ENCODE measurements around the gene RHOBTB3.

RHOBTB3 gene

DNA sequence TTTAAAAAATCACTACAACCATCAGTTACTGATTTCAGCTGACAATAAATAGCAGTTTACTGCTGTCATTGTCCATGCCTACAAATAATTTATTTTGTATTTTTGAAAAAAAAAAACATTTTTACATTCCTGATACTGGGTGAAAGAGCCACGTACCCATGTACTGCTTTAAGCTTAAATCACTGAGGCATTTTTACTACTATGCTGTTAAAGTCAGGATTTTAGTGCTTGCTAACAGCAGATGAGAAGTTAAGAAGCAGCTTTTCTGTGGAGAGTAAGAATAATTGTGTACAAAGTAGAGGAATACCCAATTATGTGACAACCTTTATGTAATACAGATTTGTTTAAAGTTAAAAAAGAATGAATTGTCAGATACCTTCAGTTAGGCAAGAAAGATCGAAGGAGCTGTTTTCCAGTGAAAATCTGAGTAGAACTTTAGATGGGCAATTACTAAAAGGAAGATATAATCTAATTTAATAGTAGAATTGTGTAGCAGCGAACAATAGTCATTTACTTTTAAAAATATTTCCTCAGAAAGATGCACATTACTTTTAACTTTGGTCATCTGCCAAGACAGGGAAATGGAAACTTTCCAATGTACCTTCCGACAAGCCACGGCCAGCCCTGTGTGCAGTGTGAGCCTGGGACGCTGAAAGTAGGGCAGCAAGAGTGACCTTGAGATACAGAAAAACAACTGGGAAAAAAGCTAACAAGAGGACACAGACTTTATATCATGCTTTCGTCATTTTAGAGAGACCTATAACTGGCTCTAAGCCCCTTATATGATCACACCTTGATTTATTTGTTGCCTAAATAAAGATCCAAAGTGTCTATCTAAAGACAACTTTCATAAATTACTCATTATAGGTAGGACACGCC, 39.9 kb downstream of the RHOBTB3 start:
- FAIRE-seq: no peak

DNA sequence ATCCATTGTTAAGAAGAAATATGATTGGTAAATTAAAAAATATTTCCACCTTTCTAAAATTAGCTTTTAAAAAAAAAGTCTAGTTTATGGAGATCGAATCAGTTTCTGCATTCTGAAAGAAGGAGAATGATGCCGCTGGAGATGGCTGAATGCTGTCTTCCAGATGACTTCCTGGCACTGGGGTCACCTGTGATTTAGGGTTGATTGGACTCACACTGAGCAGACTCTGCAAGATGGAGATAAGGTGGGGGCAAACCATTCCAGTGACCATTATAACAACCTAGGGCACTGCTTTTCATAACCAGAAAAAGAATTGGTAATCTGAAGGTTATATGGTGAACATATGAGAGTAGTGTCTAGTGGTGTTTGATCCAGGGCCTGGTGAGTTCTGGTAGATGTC, 40.8 kb downstream of the RHOBTB3 start:
- no peak for FAIRE-seq

GRCh38 chr5:95773335-95774059, 42.4 kb downstream of the RHOBTB3 start:
- no peak for FAIRE-seq

- FAIRE-seq: no peak
These were observed 46.3 kb downstream of the RHOBTB3 start for GRCh38 chr5:95777441-95777840.

DNA sequence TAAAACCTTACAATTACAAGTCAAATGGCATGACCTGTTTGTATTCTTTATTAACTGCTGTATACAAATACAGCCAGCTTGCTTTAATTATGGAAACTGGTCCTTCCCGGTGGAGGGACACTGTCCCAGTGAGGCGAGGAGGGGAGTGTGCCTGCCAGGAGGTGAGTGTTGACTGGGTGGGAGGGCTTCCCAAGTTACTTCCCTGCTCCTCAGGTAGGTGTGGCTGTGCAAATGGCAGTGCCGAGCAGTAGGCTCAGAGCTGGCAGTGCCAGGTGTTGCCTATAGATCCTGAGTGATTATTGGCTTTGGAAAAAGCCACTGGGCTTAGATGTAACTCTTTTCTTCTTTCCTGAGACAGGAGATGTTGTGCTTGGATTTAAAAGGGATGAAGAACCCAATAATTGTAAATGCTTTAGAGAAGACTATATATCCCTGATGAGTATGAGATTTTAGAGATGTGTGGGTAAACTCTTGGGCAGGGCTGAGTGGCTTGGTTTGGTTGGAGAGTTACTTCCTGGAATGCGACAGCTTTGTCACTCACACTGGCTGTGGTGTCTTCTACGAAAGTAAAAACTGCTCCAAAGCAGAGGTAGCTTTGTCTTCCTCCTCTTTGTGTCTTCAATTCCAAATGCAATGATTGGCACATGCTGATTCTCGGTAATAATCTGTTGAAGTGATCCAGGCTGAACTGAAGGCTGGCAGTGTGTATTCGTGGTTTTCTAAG, 47.7 kb downstream of the RHOBTB3 start:
- no peak for FAIRE-seq

- FAIRE-seq: no peak
These were observed 48.5 kb downstream of the RHOBTB3 start for GRCh38 chr5:95779611-95780010.

GRCh38 chr5:95780597-95780996, 49.5 kb downstream of the RHOBTB3 start:
- no peak for FAIRE-seq

DNA sequence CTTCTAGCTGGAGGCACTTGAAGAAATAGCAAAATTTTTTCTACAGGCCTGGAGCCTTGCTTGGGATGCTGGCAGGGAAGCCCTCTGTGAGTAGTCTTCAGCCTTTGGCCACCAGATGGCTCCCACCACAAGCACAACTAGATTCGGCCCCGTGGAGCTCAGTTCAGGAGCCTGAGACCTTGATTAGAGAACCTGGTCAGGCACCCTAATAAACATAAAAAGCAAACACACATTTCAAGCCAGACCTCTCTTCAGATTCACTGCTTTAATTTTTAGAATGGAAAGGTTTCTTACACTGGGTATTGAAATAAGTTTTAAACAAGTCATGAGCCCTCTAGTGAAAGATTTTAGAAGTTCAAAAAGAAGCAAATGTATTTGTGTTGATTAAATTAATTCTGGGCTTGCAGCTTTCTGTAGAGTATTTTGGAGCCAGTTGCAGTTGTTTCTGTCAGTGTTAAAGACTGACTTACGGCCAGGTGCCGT, 50.0 kb downstream of the RHOBTB3 start:
- FAIRE-seq: no peak

GRCh38 chr5:95782181-95782580, 51.0 kb downstream of the RHOBTB3 start:
- FAIRE-seq: no peak

- no peak for FAIRE-seq
These were observed 52.5 kb downstream of the RHOBTB3 start for GRCh38 chr5:95783661-95784060.

DNA sequence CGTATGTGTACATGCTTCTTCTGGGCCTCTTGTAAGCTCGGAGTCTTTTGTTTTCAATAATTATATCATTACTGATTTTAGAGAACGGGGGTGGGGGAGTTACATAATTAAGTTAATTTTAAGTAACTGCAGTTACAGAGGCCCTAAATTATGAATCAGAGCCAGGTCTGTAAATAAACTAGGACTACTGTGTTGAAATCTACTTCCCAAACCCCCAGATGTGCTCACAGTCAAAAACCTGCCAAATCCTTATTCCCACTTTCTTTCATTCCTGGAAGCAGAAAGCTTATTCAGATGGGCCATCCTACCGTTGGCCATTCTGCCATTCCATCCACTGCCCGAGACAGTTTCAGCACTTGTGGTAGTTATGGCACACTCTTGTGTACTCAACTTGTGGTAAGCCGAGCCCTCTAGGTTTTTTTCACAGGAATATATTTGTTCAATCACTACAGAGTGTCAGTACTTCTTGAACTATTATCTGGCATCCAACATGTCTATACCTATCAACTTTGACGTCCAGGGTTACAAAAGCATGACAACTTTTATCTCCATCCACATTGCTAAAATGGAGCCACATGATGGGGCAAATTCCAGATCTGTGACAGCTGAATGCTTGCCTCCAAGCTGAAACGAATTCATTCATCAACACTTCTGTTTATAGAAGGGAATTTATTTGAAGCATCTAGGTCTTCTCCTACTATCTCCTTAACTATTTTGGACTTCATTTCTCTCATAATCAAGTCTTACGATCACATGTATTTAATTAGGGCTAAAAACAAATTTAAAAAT, 53.6 kb downstream of the RHOBTB3 start:
- FAIRE-seq: no peak

DNA sequence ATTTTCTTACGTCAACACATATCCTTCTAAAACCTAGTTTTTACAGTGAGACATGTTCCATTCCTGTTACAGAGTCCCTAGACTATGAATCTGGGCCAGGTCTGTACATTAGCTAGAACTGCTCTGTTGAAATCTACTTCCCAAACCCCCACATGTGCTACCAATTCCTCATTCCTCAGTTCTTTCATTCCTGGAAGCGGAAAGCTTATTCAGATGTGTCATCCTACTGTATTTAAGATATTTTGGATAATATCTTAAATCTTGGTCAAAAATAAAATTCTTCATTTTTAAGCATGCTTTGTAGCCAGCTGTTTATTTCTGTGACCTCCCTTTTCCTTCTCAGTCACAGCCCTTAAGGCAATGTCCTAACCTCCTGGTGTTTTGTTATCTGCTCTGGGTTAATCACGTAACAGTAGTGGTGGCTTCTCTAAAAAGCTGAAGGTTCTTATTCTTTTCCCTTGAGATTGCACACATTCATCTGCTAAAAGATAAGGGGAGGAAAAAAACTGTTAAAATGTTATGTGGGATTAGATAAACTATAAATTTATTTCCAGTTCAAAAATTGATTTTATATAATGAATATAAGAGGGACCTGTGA, 55.8 kb downstream of the RHOBTB3 start:
- no peak for FAIRE-seq

GRCh38 chr5:95788493-95788892, 57.4 kb downstream of the RHOBTB3 start:
- FAIRE-seq: no peak

GRCh38 chr5:95791751-95792150, 60.6 kb downstream of the RHOBTB3 start:
- FAIRE-seq: no peak

DNA sequence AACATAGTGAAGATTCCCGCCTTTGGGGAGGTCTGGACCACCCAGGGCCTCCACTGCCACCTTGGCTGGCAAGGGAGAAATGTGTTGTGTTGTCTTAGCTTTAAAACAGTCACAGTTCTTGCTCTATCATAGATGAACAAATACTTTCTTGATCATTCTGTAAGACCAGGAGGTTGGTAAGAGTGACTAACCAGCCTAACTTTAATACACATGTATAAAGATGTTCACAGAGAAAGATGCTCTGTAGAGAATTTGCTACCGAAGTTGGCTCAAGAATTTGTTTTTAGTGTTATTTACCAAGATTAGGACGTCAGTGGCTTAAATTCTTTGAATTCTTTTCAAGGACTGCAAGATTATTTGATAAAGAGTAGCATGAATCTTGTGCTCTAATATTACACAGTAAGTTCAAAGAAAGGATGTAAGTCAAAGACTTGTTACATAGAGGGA, 63.0 kb downstream of the RHOBTB3 start:
- no peak for FAIRE-seq

DNA sequence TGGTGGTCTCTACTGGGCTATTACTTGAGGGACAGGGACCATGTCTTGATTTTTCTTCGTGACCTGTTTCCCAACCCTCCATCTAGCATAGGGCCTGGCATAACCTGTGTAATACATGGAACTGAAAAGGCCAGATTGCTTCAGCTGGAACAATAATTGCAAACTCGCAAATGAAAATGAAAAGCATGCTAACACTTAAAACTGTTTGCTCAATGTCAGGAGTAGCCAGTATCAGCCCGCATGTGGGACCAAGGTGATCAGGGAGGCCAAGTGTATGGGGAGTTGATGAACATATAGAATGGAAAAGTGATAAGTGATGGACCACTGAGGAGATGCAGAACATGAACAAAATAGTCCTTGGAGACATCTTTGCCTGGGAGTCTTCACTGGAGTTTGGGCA, 66.2 kb downstream of the RHOBTB3 start:
- no peak for FAIRE-seq

- FAIRE-seq: no peak
These were observed 66.9 kb downstream of the RHOBTB3 start for GRCh38 chr5:95798048-95798447.

GRCh38 chr5:95798545-95798944, 67.4 kb downstream of the RHOBTB3 start:
- FAIRE-seq: no peak

- no peak for FAIRE-seq
These were observed 68.2 kb downstream of the RHOBTB3 start for GRCh38 chr5:95799191-95799835.

DNA sequence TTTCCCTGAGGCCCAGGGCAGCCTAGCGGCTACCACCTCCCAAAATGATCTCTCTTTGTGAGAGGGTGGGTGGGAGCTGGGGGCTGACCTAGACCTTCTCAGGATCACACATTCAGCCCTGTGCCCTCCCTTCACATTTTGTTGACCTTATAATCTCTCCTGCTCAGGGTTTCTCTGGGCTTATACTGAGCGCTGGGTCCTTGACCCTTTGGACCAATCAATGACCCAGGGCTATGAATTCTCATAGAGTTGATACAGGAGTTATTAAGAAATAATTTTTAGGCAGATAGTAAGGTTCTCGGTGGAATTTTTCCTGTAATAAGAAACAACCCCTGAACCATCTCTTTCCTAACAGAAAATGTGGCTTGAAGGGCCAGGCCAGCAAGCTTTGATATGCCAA, 69.4 kb downstream of the RHOBTB3 start:
- FAIRE-seq: no peak

- FAIRE-seq: no peak
These were observed 70.4 kb downstream of the RHOBTB3 start for GRCh38 chr5:95801532-95801931.

All from endometrium (tissue), 2 donors.